Nephron (organoid): ENCODE data around the gene RERE.
A peak's percentile ranks its signal among the peaks of the same experiment; 100 is the strongest.

Experiments used
- H3K27ac Mint-ChIP-seq, 3 experiments: 2 replicates each; pipeline ENCODE4 v1.8.0; 2020; ENCODE audit warnings: mixed read lengths in 3 of 3, mild to moderate bottlenecking in 2 of 3, moderate library complexity in 1 of 3
- H3K27me3 Mint-ChIP-seq: 2 replicates; pipeline ENCODE4 v1.8.0; 2021; ENCODE audit warnings: low read depth, mild to moderate bottlenecking, moderate library complexity, mixed read lengths
- H3K36me3 Mint-ChIP-seq: 2 replicates; pipeline ENCODE4 v1.8.0; 2020; ENCODE audit warnings: low read depth, mixed read lengths
- H3K4me1 Mint-ChIP-seq: 2 replicates; pipeline ENCODE4 v1.8.0; 2020; ENCODE audit warnings: mixed read lengths
- H3K4me3 Mint-ChIP-seq, 3 experiments: 2 replicates each; pipeline ENCODE4 v1.8.0; 2020; ENCODE audit warnings: mild to moderate bottlenecking in 3 of 3, mixed read lengths in 3 of 3, moderate library complexity in 2 of 3
- H3K9me3 Mint-ChIP-seq: 2 replicates; pipeline ENCODE4 v1.8.0; 2020; ENCODE audit warnings: mixed read lengths
- CTCF ChIP-seq, 3 experiments: fragments of 200-600 bp; sonication (generic); IDR thresholded peaks; one replicate each; pipeline ENCODE4 v1.5.0; 2021; ENCODE audit warnings: antibody characterized with exemption in 3 of 3; ENCODE audit not compliant: unreplicated experiment in 3 of 3

The RERE gene

GRCh38 chr1:8571200-8571984 is 246.0 kb downstream of the RERE start:
- Mint-ChIP-seq H3K9me3 (no peaks in the 10 kb centered on the region), H3K27ac (peak overlapping the region; percentile 94 to 96 (median 95)), H3K4me3 (no peak overlapping the region), H3K4me1 (peaks cover 19% of the 10 kb centered on the region), H3K36me3 (no peaks in the 10 kb centered on the region), H3K27me3 (no peaks in the 10 kb centered on the region)
- TF ChIP-seq CTCF (IDR thresholded peaks at IDR 0.05; ENCODE audit: unreplicated experiment in 3 of 3) = peak in 2 of 3 experiments; percentile 37 to 41

GRCh38 chr1:8570465-8570864 is 247.0 kb downstream of the RERE start:
- Mint-ChIP-seq H3K27ac (peak overlapping the region; percentile 55 to 96 (median 95)), H3K27me3 (no peaks in the 10 kb centered on the region), H3K36me3 (no peaks in the 10 kb centered on the region), H3K9me3 (no peaks in the 10 kb centered on the region), H3K4me3 (no peak overlapping the region), H3K4me1 (peaks cover 19% of the 10 kb centered on the region)
- TF ChIP-seq CTCF (IDR thresholded peaks at IDR 0.05; ENCODE audit: unreplicated experiment in 3 of 3) = no peak

- Mint-ChIP-seq H3K4me1 (peaks cover 19% of the 10 kb centered on the region), H3K27ac (no peak overlapping the region), H3K36me3 (no peaks in the 10 kb centered on the region), H3K27me3 (no peaks in the 10 kb centered on the region), H3K4me3 (no peak overlapping the region), H3K9me3 (no peaks in the 10 kb centered on the region)
- no peak for TF ChIP-seq CTCF (IDR thresholded peaks at IDR 0.05; ENCODE audit: unreplicated experiment in 3 of 3)
Measured at GRCh38 chr1:8569242-8569641, 248.2 kb downstream of the RERE start.

GRCh38 chr1:8568837-8569236 is 248.6 kb downstream of the RERE start:
- Mint-ChIP-seq H3K27ac (no peak overlapping the region), H3K27me3 (no peaks in the 10 kb centered on the region), H3K4me1 (peaks cover 19% of the 10 kb centered on the region), H3K9me3 (no peaks in the 10 kb centered on the region), H3K4me3 (no peak overlapping the region), H3K36me3 (no peaks in the 10 kb centered on the region)
- no peak for TF ChIP-seq CTCF (IDR thresholded peaks at IDR 0.05; ENCODE audit: unreplicated experiment in 3 of 3)

GRCh38 chr1:8567146-8567545 is 250.3 kb downstream of the RERE start:
- no peak for TF ChIP-seq CTCF (IDR thresholded peaks at IDR 0.05; ENCODE audit: unreplicated experiment in 3 of 3)
- no peak overlapping the region for H3K4me3 Mint-ChIP-seq
- no peaks in the 10 kb centered on the region for H3K27me3 Mint-ChIP-seq
- peaks cover 30% of the 10 kb centered on the region for H3K4me1 Mint-ChIP-seq
- H3K9me3 Mint-ChIP-seq = no peaks in the 10 kb centered on the region
- H3K27ac Mint-ChIP-seq = peak overlapping the region in 1 of 3 experiments; percentile 25
- no peaks in the 10 kb centered on the region for H3K36me3 Mint-ChIP-seq

- H3K4me1 Mint-ChIP-seq = peaks cover 23% of the 10 kb centered on the region
- H3K27ac Mint-ChIP-seq = no peak overlapping the region
- TF ChIP-seq CTCF (IDR thresholded peaks at IDR 0.05; ENCODE audit: unreplicated experiment in 3 of 3) = no peak
- no peaks in the 10 kb centered on the region for H3K36me3 Mint-ChIP-seq
- H3K27me3 Mint-ChIP-seq = no peaks in the 10 kb centered on the region
- H3K9me3 Mint-ChIP-seq = no peaks in the 10 kb centered on the region
- H3K4me3 Mint-ChIP-seq = no peak overlapping the region
Measured at GRCh38 chr1:8565802-8566201, 251.6 kb downstream of the RERE start.
